Putamen (tissue), 1 donor: Measurements from ENCODE around the gene SNX5.

Source experiments
- DNase-seq: peaks from one replicate; pipeline ENCODE4 v3.0.0-alpha.2; 2016; ENCODE audit warnings: low spot score

SNX5 gene

GRCh38 chr20:17940224-17940971 lies 28.2 kb downstream of the SNX5 start:
- no peak for DNase-seq

GRCh38 chr20:17939622-17940223 lies 28.9 kb downstream of the SNX5 start:
- no peak for DNase-seq

- DNase-seq = peak; percentile 36
Observed at GRCh38 chr20:17938871-17939619, 29.5 kb downstream of the SNX5 start.

- no peak for DNase-seq
Observed at GRCh38 chr20:17936761-17937732, 31.5 kb downstream of the SNX5 start.

- no peak for DNase-seq
Observed at GRCh38 chr20:17936286-17936760, 32.3 kb downstream of the SNX5 start.

- no peak for DNase-seq
Observed at GRCh38 chr20:17935761-17936160, 32.8 kb downstream of the SNX5 start.

GRCh38 chr20:17935186-17935585 lies 33.4 kb downstream of the SNX5 start:
- no peak for DNase-seq

- no peak for DNase-seq
Observed at GRCh38 chr20:17934141-17934862, 34.3 kb downstream of the SNX5 start.

- no peak for DNase-seq
Observed at GRCh38 chr20:17933711-17934110, 34.9 kb downstream of the SNX5 start.

- DNase-seq = no peak
Observed at GRCh38 chr20:17933121-17933520, 35.5 kb downstream of the SNX5 start.

GRCh38 chr20:17932396-17932795 lies 36.2 kb downstream of the SNX5 start:
- DNase-seq = no peak

- no peak for DNase-seq
Observed at GRCh38 chr20:17931513-17931912, 37.1 kb downstream of the SNX5 start.

- no peak for DNase-seq
Observed at GRCh38 chr20:17928633-17929311, 39.8 kb downstream of the SNX5 start.

- no peak for DNase-seq
Observed at GRCh38 chr20:17928211-17928611, 40.4 kb downstream of the SNX5 start.

- DNase-seq = no peak
Observed at GRCh38 chr20:17925940-17926300, 42.7 kb downstream of the SNX5 start.

- no peak for DNase-seq
Observed at GRCh38 chr20:17925141-17925939, 43.3 kb downstream of the SNX5 start.

- no peak for DNase-seq
Observed at GRCh38 chr20:17921774-17922173, 46.8 kb downstream of the SNX5 start.

GRCh38 chr20:17919149-17919548 lies 49.4 kb downstream of the SNX5 start:
- DNase-seq = no peak

GRCh38 chr20:17917832-17918618 lies 50.6 kb downstream of the SNX5 start:
- DNase-seq = no peak
